ELR (cell line): ENCODE measurements around the gene CYP27C1.

Experiments used
- DNase-seq: peaks from one replicate; pipeline ENCODE4 v3.0.0-alpha.2; 2015; ENCODE audit warnings: low read depth

CYP27C1 gene

GRCh38 chr2:127193164-127193966 is 26.7 kb downstream of the CYP27C1 start:
- no peak for DNase-seq

- no peak for DNase-seq
Observed at GRCh38 chr2:127191331-127192219, 28.5 kb downstream of the CYP27C1 start.

- DNase-seq, result no peak
Observed at GRCh38 chr2:127188797-127189196, 31.3 kb downstream of the CYP27C1 start.

- DNase-seq, result no peak
Observed at GRCh38 chr2:127187831-127188230, 32.3 kb downstream of the CYP27C1 start.

- no peak for DNase-seq
Observed at GRCh38 chr2:127187081-127187775, 32.9 kb downstream of the CYP27C1 start.

GRCh38 chr2:127185705-127186104 is 34.4 kb downstream of the CYP27C1 start:
- DNase-seq, result no peak

GRCh38 chr2:127185093-127185492 is 35.0 kb downstream of the CYP27C1 start:
- DNase-seq, result peak; percentile 15

GRCh38 chr2:127183771-127184170 is 36.3 kb downstream of the CYP27C1 start:
- no peak for DNase-seq

GRCh38 chr2:127182626-127183458 is 37.3 kb downstream of the CYP27C1 start:
- no peak for DNase-seq

- DNase-seq, result no peak
Observed at GRCh38 chr2:127181851-127182250, 38.2 kb downstream of the CYP27C1 start.

GRCh38 chr2:127179766-127180165 is 40.3 kb downstream of the CYP27C1 start:
- no peak for DNase-seq

GRCh38 chr2:127177617-127178263 is 42.4 kb downstream of the CYP27C1 start:
- no peak for DNase-seq

GRCh38 chr2:127176371-127177311 is 43.5 kb downstream of the CYP27C1 start:
- DNase-seq, result peak; percentile 68

- DNase-seq, result peak; percentile 73
Observed at GRCh38 chr2:127175751-127176354, 44.2 kb downstream of the CYP27C1 start.

- peak; percentile 52 for DNase-seq
Observed at GRCh38 chr2:127175041-127175721, 44.9 kb downstream of the CYP27C1 start.

- DNase-seq, result no peak
Observed at GRCh38 chr2:127174640-127175039, 45.5 kb downstream of the CYP27C1 start.

- DNase-seq, result peak; percentile 62
Observed at GRCh38 chr2:127174136-127174535, 46.0 kb downstream of the CYP27C1 start.

GRCh38 chr2:127173057-127173456 is 47.0 kb downstream of the CYP27C1 start:
- peak; percentile 85 for DNase-seq

- DNase-seq, result no peak
Observed at GRCh38 chr2:127172306-127172705, 47.8 kb downstream of the CYP27C1 start.
